ENCODE data around the gene GRIA4. TPM values are rescaled to one million over a fixed set of nuclear protein-coding genes. Genes with fewer than 3 reads are reported as not detected.

The GRIA4 gene
- total RNA-seq, 1 donor from 2014 or later, result 8.7 TPM

- peaks cover 1% of the 10 kb centered on the region for H3K27me3 Mint-ChIP-seq (ENCODE audit: unreplicated experiment)
- TF ChIP-seq, protein P1, sequence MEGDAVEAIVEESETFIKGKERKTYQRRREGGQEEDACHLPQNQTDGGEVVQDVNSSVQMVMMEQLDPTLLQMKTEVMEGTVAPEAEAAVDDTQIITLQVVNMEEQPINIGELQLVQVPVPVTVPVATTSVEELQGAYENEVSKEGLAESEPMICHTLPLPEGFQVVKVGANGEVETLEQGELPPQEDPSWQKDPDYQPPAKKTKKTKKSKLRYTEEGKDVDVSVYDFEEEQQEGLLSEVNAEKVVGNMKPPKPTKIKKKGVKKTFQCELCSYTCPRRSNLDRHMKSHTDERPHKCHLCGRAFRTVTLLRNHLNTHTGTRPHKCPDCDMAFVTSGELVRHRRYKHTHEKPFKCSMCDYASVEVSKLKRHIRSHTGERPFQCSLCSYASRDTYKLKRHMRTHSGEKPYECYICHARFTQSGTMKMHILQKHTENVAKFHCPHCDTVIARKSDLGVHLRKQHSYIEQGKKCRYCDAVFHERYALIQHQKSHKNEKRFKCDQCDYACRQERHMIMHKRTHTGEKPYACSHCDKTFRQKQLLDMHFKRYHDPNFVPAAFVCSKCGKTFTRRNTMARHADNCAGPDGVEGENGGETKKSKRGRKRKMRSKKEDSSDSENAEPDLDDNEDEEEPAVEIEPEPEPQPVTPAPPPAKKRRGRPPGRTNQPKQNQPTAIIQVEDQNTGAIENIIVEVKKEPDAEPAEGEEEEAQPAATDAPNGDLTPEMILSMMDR (IDR thresholded peaks at IDR 0.05; ENCODE audit: unreplicated experiment), result no peak
- DNase-seq (ENCODE audit: low spot score), result no peak
- no peak overlapping the region for H3K4me3 Mint-ChIP-seq (ENCODE audit: unreplicated experiment)
- no peak overlapping the region for H3K27ac Mint-ChIP-seq (ENCODE audit: unreplicated experiment)
- no peaks in the 10 kb centered on the region for H3K36me3 Mint-ChIP-seq (ENCODE audit: low read depth, unreplicated experiment)
- H3K9me3 Mint-ChIP-seq (ENCODE audit: unreplicated experiment), result no peaks in the 10 kb centered on the region
- H3K4me1 Mint-ChIP-seq (ENCODE audit: unreplicated experiment), result peaks cover 9% of the 10 kb centered on the region
Observed at GRCh38 chr11:105632316-105632715, 22.4 kb downstream of the GRIA4 start.

GRCh38 chr11:105635466-105635865, 25.6 kb downstream of the GRIA4 start:
- Mint-ChIP-seq H3K9me3 (ENCODE audit: unreplicated experiment) (no peaks in the 10 kb centered on the region), H3K27ac (ENCODE audit: unreplicated experiment) (no peak overlapping the region), H3K27me3 (ENCODE audit: unreplicated experiment) (no peaks in the 10 kb centered on the region), H3K36me3 (ENCODE audit: low read depth, unreplicated experiment) (no peaks in the 10 kb centered on the region), H3K4me3 (ENCODE audit: unreplicated experiment) (no peak overlapping the region), H3K4me1 (ENCODE audit: unreplicated experiment) (peaks cover 9% of the 10 kb centered on the region)
- TF ChIP-seq, protein P1 (IDR thresholded peaks at IDR 0.05; ENCODE audit: unreplicated experiment), result no peak
- DNase-seq (ENCODE audit: low spot score), result no peak

DNA sequence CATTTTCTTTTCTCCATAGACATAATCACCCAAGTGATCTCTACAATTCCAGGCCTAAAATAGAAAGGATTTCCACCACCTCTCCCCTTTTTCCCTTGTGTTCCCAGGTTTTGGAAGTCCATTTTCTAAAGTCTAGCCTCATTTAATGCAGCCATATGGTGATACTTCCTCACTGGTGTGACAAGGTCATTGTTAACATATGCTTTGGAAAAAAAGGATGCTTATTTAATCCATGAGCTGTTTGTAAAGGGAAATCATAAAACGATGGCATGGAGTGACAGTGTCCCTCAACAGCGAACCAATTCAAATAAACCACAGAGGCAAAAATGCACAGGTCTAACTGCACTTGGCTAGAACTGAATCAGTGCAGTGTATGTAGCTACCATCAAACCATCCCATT, 26.6 kb downstream of the GRIA4 start:
- Mint-ChIP-seq H3K36me3 (ENCODE audit: low read depth, unreplicated experiment) (no peaks in the 10 kb centered on the region), H3K4me3 (ENCODE audit: unreplicated experiment) (no peak overlapping the region), H3K27me3 (ENCODE audit: unreplicated experiment) (no peaks in the 10 kb centered on the region), H3K27ac (ENCODE audit: unreplicated experiment) (no peak overlapping the region), H3K4me1 (ENCODE audit: unreplicated experiment) (peaks cover 9% of the 10 kb centered on the region), H3K9me3 (ENCODE audit: unreplicated experiment) (no peaks in the 10 kb centered on the region)
- DNase-seq (ENCODE audit: low spot score), result no peak
- TF ChIP-seq, protein P1 (IDR thresholded peaks at IDR 0.05; ENCODE audit: unreplicated experiment), result no peak

- Mint-ChIP-seq H3K36me3 (ENCODE audit: low read depth, unreplicated experiment) (no peaks in the 10 kb centered on the region), H3K27ac (ENCODE audit: unreplicated experiment) (no peak overlapping the region), H3K4me1 (ENCODE audit: unreplicated experiment) (peaks cover 9% of the 10 kb centered on the region), H3K9me3 (ENCODE audit: unreplicated experiment) (no peaks in the 10 kb centered on the region), H3K27me3 (ENCODE audit: unreplicated experiment) (no peaks in the 10 kb centered on the region), H3K4me3 (ENCODE audit: unreplicated experiment) (no peak overlapping the region)
- TF ChIP-seq, protein P1 (IDR thresholded peaks at IDR 0.05; ENCODE audit: unreplicated experiment), result no peak
- DNase-seq (ENCODE audit: low spot score), result no peak
Observed at GRCh38 chr11:105639527-105639926, 29.7 kb downstream of the GRIA4 start.

GRCh38 chr11:105641433-105641832, 31.6 kb downstream of the GRIA4 start:
- no peaks in the 10 kb centered on the region for H3K9me3 Mint-ChIP-seq (ENCODE audit: unreplicated experiment)
- TF ChIP-seq, protein P1 (IDR thresholded peaks at IDR 0.05; ENCODE audit: unreplicated experiment), result no peak
- H3K27me3 Mint-ChIP-seq (ENCODE audit: unreplicated experiment), result no peaks in the 10 kb centered on the region
- no peaks in the 10 kb centered on the region for H3K36me3 Mint-ChIP-seq (ENCODE audit: low read depth, unreplicated experiment)
- H3K27ac Mint-ChIP-seq (ENCODE audit: unreplicated experiment), result no peak overlapping the region
- DNase-seq (ENCODE audit: low spot score), result no peak
- H3K4me3 Mint-ChIP-seq (ENCODE audit: unreplicated experiment), result no peak overlapping the region
- H3K4me1 Mint-ChIP-seq (ENCODE audit: unreplicated experiment), result peaks cover 7% of the 10 kb centered on the region
